ENCODE results near the gene GPC5.

Gene GPC5

DNA sequence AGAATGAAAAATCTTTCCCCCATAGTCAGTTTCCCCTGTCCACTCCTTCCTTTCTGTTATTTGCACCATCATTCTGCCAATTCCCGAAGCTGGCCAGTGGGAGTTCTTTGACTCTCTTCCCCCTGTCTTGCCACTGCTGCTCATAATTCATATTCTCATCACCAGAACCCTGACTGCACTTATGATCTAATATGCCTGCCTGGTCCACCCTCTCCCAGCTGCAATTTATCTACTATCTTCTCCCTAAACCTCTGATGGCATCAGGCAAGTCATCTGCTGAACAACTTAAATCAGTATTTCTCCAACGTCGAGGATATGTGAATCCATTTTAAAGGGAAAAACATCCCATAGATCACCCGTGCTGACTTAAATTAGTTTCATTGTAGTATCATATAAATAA, 1370.2 kb downstream of the GPC5 start:
- no peak for DNase-seq (ENCODE audit: low read depth, low spot score)
- H3K4me3 ChIP-seq (ENCODE audit: low read depth, low read length) = no peak overlapping the region
- TF ChIP-seq, protein P1, sequence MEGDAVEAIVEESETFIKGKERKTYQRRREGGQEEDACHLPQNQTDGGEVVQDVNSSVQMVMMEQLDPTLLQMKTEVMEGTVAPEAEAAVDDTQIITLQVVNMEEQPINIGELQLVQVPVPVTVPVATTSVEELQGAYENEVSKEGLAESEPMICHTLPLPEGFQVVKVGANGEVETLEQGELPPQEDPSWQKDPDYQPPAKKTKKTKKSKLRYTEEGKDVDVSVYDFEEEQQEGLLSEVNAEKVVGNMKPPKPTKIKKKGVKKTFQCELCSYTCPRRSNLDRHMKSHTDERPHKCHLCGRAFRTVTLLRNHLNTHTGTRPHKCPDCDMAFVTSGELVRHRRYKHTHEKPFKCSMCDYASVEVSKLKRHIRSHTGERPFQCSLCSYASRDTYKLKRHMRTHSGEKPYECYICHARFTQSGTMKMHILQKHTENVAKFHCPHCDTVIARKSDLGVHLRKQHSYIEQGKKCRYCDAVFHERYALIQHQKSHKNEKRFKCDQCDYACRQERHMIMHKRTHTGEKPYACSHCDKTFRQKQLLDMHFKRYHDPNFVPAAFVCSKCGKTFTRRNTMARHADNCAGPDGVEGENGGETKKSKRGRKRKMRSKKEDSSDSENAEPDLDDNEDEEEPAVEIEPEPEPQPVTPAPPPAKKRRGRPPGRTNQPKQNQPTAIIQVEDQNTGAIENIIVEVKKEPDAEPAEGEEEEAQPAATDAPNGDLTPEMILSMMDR (IDR thresholded peaks at IDR 0.05; ENCODE audit: low read depth, low read length) = no peak
- in situ Hi-C loops (cut with HindIII; ENCODE audit: low sequenced_read_pairs) = no loop called here

DNA sequence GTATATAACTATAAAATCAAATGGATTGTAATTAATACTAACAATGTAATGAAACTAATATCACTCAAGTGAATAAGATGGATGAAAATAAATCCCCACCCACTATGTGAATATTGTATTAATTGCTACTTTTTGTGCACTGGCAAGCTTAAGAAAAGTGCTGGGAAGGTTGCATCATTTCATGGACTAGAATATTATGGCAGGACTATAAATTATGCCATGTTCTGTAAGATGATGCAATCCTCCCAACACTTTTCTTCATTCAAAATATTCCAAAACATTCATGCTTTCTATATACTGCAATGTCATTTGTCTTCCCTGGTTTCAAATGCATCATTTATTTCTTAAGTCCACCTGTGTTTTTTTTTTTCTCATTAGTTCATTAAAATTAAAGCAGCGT, 1370.6 kb downstream of the GPC5 start:
- H3K4me3 ChIP-seq (ENCODE audit: low read depth, low read length) = no peak overlapping the region
- DNase-seq (ENCODE audit: low read depth, low spot score) = no peak
- in situ Hi-C loops (cut with HindIII; ENCODE audit: low sequenced_read_pairs) = no loop called here
- TF ChIP-seq, protein P1 (IDR thresholded peaks at IDR 0.05; ENCODE audit: low read depth, low read length) = no peak

DNA sequence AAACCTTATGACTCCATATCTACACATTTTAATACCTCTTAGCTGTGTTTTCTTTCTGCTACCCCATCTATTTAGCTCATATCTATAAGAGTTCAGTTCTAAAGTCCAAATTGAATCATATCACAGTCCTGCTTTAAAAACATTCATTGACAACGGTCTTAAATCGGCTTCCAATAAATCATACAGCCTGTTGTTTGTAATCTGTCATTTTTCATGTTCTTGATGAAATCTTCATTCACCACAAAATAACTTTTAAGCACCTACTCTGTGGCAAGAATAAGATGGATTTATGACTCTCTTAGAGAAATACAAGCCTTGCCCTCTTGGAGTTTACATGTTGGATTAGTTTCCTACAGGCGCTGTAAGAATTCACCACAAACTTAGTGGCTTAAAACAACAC, 1377.2 kb downstream of the GPC5 start:
- no peak for DNase-seq (ENCODE audit: low read depth, low spot score)
- no peak overlapping the region for H3K4me3 ChIP-seq (ENCODE audit: low read depth, low read length)
- TF ChIP-seq, protein P1 (IDR thresholded peaks at IDR 0.05; ENCODE audit: low read depth, low read length) = no peak
- in situ Hi-C loops (cut with HindIII; ENCODE audit: low sequenced_read_pairs) = no loop called here

DNA sequence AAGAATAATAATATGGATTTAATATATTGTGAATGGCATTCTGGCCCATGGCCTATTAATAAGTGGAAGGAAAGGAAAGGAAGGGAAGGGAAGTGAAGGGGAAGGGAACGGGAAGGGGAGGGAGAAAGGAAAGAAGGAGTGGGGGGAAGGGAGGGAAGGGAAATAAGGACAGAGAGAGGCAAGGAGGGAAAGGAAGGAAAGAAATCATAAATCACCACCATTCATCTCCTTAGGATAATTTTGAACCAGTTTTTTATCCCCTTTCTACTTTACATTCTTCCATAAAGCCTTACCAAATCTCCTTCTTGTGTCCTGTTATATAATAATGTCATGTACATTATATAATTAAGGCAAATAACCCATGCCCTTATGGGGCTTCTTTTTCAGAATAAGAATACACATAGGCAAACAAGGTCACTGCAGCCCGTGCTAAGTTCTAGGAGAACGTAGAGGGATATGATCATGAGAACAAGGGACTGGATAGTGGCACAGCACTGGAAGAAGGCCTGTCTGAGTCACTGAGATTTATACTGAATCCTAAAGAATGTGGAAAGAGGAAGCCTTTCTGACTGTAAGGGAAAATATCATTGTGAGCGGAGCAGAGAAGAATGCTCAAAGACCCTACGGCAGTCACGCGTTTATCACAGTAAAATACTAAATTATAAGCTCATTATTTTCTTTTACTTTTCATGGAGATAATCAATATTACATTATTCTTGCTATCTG, 1383.7 kb downstream of the GPC5 start:
- no peak overlapping the region for H3K4me3 ChIP-seq (ENCODE audit: low read depth, low read length)
- in situ Hi-C loops (cut with HindIII; ENCODE audit: low sequenced_read_pairs) = no loop called here
- TF ChIP-seq, protein P1 (IDR thresholded peaks at IDR 0.05; ENCODE audit: low read depth, low read length) = no peak
- peak; percentile 22 for DNase-seq (ENCODE audit: low read depth, low spot score)

GRCh38 chr13:92802776-92803175, 1404.4 kb downstream of the GPC5 start:
- no peak overlapping the region for H3K4me3 ChIP-seq (ENCODE audit: low read depth, low read length)
- DNase-seq (ENCODE audit: low read depth, low spot score) = no peak
- in situ Hi-C loops (cut with HindIII; ENCODE audit: low sequenced_read_pairs) = no loop called here
- TF ChIP-seq, protein P1 (IDR thresholded peaks at IDR 0.05; ENCODE audit: low read depth, low read length) = no peak

- TF ChIP-seq, protein P1 (IDR thresholded peaks at IDR 0.05; ENCODE audit: low read depth, low read length) = no peak
- H3K4me3 ChIP-seq (ENCODE audit: low read depth, low read length) = no peak overlapping the region
- peak; percentile 54 for DNase-seq (ENCODE audit: low read depth, low spot score)
- in situ Hi-C loops (cut with HindIII; ENCODE audit: low sequenced_read_pairs) = no loop called here
Observed at GRCh38 chr13:92804346-92804745, 1405.9 kb downstream of the GPC5 start.
